Panc1 (cell line): ENCODE data around the gene NPAS3.

Experiments used
- TF ChIP-seq, protein P1 (sequence below), 2 experiments: IDR thresholded peaks; 2 replicates each; pipeline ENCODE4 v1.6.1; 2011 to 2012; ENCODE audit warnings: low read depth in 2 of 2, control low read depth in 1 of 2, low read length in 1 of 2, mild to moderate bottlenecking in 1 of 2, moderate library complexity in 1 of 2; ENCODE audit not compliant: insufficient read depth in 1 of 2
- TF ChIP-seq, protein P2 (sequence below): fragments of 450-650 bp; IDR thresholded peaks from 2 replicates; pipeline ENCODE4 v1.5.1; 2017; ENCODE audit warnings: mild to moderate bottlenecking

DNA sequence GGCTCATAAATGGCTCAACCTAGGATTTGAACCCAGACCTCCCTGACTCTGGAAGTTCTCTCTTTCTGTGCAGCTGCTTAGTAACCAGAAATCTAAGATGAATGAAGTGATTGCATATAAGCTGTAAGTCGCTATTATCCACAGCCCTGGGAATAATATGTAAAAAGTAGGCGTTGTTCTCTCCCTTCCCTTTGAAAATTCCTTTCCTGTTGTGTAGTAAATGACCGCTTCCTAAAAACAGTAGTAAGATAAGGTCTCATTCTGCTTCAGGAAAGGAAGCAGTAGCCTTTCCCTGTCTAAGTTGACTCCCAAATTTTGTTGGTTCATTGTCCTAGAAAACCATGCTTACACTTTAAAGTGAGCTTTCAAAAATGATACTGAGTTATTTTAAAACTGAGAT lies 593.9 kb downstream of the NPAS3 start:
- TF ChIP-seq, protein P1, sequence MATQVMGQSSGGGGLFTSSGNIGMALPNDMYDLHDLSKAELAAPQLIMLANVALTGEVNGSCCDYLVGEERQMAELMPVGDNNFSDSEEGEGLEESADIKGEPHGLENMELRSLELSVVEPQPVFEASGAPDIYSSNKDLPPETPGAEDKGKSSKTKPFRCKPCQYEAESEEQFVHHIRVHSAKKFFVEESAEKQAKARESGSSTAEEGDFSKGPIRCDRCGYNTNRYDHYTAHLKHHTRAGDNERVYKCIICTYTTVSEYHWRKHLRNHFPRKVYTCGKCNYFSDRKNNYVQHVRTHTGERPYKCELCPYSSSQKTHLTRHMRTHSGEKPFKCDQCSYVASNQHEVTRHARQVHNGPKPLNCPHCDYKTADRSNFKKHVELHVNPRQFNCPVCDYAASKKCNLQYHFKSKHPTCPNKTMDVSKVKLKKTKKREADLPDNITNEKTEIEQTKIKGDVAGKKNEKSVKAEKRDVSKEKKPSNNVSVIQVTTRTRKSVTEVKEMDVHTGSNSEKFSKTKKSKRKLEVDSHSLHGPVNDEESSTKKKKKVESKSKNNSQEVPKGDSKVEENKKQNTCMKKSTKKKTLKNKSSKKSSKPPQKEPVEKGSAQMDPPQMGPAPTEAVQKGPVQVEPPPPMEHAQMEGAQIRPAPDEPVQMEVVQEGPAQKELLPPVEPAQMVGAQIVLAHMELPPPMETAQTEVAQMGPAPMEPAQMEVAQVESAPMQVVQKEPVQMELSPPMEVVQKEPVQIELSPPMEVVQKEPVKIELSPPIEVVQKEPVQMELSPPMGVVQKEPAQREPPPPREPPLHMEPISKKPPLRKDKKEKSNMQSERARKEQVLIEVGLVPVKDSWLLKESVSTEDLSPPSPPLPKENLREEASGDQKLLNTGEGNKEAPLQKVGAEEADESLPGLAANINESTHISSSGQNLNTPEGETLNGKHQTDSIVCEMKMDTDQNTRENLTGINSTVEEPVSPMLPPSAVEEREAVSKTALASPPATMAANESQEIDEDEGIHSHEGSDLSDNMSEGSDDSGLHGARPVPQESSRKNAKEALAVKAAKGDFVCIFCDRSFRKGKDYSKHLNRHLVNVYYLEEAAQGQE (IDR thresholded peaks at IDR 0.05; ENCODE audit: insufficient read depth in 1 of 2, low read depth in 2 of 2, low read length in 1 of 2), result no peak
- TF ChIP-seq, protein P2, sequence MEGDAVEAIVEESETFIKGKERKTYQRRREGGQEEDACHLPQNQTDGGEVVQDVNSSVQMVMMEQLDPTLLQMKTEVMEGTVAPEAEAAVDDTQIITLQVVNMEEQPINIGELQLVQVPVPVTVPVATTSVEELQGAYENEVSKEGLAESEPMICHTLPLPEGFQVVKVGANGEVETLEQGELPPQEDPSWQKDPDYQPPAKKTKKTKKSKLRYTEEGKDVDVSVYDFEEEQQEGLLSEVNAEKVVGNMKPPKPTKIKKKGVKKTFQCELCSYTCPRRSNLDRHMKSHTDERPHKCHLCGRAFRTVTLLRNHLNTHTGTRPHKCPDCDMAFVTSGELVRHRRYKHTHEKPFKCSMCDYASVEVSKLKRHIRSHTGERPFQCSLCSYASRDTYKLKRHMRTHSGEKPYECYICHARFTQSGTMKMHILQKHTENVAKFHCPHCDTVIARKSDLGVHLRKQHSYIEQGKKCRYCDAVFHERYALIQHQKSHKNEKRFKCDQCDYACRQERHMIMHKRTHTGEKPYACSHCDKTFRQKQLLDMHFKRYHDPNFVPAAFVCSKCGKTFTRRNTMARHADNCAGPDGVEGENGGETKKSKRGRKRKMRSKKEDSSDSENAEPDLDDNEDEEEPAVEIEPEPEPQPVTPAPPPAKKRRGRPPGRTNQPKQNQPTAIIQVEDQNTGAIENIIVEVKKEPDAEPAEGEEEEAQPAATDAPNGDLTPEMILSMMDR, result no peak
